H4 (cell line): Measurements from ENCODE around the gene LPAR6. TPM values are rescaled to one million over a fixed set of nuclear protein-coding genes. Genes with fewer than 3 reads are reported as not detected.
A peak's percentile ranks its signal among the peaks of the same experiment; 100 is the strongest.
"Not testable (repeated sequence)": the region's sequence is repeated elsewhere in the genome, so short reads cannot be mapped to it uniquely, and the experiment has no call there.

Experiments used
- DNase-seq: peaks from one replicate; pipeline ENCODE4 v3.0.0-alpha.2; 2015; ENCODE audit warnings: low spot score
- total RNA-seq: library from RNA; depleted of rRNA; stranded (reverse); fragments of >200 nt; shearing (Covaris generic); gene quantifications from 2 replicates; pipeline ENCODE4 v1.2.3, GENCODE V29; 2014; rRNA removed

Gene LPAR6, protein sequence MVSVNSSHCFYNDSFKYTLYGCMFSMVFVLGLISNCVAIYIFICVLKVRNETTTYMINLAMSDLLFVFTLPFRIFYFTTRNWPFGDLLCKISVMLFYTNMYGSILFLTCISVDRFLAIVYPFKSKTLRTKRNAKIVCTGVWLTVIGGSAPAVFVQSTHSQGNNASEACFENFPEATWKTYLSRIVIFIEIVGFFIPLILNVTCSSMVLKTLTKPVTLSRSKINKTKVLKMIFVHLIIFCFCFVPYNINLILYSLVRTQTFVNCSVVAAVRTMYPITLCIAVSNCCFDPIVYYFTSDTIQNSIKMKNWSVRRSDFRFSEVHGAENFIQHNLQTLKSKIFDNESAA
- 3.7 and 8.9 TPM in 2 replicates for total RNA-seq

DNA sequence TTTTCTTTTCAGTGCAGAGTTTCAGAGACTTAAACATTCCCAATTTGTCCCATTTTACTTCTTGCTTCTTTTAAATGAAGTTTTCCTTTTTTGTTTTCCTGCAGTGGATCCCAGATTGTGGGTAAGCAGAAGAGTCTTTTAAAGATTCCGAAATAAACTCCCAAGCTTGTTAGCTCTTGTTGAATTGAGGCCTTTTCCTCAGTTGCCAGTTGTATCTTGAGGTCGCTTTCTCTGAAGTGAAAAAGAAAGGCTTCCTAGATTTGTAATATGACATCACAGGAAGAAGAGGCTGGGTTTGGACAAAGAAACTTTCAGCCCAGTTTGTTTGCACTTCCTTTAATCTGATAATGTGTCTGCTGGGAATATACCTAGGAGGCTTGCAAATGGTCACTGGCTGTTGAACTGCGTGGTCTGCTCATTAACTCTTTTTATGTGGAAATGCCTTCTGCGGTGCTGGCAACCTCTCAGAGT lies at the start of gene LPAR6:
Gene LPAR6 (minus strand): TSS at position 233 of the 471 bp plus-strand sequence. CDS start 690 bp downstream, outside the sequence.
- peak; percentile 71 for DNase-seq

DNA sequence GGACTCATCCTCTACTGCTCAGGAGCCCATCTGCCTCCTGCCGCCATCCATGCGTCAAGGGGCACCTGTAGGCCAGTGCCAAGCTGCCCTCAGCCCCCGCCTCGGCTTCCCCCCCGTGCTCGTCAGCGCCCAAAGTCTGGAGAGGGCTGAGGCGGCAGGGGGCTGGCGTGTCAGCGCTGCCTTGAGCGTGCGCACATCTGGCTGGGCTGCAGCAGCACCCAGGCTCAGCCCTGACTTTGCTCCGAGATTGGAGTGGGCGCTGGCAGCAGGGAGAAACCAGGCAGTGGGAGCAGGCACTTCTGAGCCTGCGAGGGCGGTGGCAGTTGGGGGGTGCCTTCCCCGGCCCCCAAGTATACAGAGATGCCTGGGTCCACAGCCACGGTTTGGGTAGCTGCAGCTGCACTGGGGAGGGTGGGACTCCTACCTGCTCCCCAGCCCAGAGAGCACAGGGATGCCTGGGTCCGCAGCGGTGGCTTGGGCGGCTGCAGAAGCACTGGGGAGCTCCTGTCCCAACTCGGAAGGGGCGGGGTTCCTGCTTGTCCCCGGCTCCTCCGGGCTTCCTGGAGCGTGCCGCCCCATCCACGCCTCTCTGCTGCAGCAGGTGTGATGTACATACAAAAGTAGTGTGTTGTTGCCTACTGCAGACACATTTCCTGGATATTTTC lies 44.8 kb upstream of the LPAR6 start:
- no peak for DNase-seq

DNA sequence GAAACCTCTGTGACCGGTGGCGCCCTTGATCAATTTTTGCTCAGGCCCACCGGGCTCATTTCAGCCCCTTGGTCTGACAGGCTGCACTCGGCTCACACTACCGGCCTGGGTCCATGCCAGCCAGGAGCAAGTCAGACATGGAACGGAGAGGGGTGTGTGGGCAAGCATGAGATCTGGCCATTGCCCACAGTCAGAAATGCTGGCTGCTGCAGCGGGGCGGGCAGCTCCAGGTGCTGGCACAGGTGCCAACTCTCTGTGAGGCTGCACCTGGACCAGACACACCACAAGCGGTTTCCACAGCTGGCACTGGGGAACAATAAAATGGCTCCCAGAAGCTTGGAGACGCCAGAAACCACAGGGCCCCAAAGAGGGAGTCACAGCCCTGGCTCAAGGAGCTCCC lies 43.6 kb upstream of the LPAR6 start:
- DNase-seq, result no peak

DNA sequence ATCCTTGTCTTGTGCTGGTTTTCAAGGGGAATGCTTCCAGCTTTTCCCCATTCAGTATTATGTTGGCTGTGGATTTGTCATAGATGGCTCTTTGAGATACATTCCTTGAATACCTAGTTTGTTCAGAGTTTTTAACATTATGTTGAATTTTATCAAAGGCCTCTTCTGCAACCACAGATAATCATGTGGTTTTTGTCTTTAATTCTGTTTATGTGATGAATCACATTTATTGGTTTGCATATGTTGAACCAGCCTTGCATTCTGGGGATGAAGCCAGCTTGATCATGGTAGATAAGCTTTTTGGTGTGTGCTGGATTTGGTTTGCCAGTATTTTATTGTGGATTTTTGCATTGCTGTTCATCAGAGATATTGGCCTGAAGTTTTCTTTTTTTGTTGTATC lies 38.3 kb upstream of the LPAR6 start:
- not testable (repeated sequence) for DNase-seq

DNA sequence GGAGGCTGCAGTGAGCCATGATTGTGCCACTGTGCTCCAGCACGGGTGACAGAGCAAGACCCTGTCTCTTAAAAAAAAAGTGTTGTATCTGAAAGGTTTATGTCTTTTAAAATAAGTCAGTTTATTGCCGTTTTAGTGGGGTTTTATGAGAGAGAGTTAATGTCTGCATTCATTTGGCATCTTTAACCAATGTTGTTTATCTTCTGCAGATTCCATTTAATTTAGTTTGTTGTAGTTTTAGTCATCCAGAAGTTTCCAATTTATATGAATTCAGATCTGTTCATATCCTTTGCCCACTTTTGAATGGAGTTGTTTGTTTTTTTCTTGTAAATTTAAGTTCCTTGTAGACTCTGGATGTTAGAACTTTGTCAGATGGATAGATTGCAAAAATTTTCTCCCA lies 36.7 kb upstream of the LPAR6 start:
- DNase-seq, result no peak

DNA sequence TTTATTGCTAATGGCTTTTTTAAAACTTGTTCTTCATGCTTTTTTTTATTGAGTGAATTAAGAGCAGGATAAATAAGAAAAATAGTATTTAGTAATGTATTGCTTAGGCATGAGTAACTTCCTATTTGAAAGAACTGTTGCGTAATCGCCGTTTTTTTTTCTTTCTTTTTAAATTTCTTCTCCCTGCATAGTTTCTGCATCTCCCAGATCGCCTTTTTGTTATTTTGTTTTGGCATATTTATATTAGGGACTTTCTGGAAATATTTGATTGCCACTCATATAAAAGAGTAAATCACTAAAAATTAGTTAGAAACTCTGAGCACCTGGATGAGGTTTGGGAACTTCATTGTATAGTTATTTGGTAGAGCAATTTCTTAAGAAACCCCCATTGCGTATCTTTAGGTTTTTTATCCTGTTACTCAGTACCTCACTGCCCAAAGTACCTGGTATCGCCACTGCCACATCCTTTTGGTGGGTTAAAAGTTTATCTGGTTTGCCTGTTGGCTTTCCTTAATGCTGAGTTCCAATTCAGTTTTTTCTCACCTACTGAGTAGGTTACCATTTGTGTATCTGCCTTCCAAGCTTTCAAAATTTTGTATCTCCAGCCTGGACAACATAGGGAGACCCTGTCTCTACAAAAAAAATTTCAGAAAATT lies 36.2 kb upstream of the LPAR6 start:
- DNase-seq, result no peak

DNA sequence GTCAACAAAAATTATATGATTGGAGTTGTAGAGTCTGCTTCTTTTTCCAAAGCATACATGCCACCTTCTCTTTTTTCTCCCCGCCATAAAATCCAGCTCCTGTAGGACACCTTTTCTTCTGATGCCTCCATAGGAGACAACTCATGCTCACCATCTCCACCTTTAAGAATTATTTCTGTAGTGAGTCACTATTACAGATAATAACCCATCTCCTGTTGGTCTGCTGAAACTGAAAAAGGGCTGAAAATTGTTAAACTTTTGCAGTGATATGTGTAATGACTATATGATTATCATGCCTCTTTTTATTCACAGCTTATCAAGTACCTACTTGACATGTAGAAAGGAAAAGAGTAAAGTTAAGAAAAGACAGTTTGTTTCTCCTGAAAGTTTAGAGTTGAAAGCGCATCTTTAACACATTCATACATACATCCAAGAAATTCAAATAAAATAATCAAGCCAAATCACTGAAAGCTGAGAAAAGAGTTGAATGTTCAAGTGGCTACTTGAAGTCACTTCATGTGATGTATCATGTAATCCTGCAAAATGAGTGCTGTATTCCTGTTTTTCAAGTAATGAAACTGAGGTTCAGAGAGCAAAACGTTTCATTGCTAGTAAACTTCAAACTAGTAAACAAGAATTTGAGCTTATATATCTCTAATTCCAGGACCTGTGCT lies 35.5 kb upstream of the LPAR6 start:
- no peak for DNase-seq

DNA sequence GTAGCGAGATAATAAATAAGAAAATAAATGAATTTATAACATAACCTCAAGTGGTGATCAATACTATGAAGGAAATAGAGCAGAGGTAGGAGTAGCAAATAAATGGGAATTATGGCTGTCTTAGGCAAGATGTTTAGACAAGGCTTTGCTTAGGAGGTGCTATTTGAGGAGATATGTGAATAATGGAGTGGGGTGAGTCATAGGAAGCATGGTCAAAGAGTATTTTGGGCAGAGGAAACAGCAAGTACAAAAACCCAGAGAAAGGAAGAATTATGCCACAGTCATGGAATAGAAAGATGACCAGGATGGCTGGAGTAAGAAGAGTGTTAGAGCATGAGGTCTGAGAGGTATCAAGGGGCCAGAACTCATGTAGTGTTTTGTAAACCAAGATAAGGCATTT lies 33.6 kb upstream of the LPAR6 start:
- peak; percentile 6 for DNase-seq

DNA sequence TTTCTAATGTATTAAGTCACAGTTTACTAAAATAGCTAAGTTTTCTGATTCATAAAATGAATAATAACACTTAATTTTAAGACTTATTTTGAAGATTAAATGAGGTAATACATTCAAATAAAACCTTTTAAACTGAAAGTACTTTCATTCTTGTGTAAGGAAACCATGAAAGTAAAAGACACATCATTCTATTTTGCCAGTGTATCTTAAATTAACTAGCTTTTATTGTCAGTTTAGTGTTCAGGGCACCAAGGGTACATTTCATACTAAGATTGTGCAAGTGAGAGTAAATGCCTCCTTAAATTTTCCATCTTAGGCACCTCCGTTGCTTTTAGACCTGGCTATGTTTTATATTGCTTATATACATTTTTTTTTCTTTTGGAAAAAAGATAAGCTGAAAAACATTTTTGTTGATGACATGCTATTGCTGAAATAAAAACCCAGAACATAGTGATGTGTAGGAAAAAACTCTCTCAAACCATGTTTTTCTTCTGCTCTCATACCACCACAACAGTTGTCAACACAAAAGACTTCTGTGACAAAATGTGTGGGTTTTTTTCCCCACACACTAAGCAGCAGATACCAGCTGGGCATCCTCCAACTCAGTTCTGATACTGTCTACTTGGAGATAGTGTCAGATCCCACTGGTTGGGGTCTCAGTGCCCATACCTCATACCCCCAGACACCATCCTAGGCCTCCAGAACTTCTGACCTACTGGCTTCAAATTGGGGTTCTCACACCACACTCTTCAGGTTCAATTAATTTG lies 30.7 kb upstream of the LPAR6 start:
- DNase-seq, result no peak

DNA sequence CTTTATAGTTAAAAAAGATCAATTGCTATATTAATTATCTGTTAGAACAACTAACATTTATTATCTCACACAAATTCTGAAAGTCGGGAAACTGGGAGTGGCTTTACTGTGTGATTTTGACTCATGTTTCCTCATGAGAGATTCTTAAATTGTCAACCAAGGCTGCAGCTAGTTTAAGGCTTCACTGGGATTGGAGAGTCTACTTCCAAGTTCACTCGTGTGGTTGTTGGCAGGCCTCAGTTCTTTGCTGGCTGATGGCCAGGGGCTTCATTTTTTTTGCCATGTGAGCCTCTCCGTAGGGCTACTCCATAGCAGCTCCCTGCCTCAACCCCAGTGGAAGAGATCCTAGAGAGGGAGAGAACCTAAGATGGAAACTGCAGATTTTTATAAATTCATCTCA lies 24.5 kb upstream of the LPAR6 start:
- DNase-seq, result no peak

DNA sequence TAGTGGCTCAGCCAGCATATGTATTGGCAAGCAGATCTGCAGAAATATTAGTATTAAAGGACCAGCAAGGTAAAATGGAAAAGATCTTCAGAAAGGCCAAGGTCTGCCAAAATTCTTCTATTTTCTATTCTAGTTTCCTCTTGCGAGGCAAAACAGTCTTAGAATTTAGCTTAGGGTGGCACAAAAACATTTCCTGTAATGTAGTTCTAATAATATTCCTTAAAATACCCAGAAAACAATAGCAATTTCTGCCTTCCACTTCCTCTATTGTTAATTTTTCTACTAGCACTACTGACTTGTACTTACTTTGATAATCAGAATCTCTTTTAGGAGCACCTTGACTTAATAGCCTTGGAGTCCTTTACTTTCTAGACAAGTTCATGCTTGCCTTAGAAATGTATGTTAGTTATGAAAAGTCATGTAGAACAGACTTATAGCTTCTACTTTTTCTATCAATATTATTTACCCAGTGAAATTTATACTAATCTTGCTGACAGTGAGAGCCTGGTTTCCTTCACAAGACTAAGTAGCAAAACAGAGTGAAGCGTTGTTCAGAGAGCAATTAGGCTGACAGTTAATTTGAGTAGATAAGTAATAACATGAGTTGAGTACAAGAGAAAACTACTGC lies 23.9 kb upstream of the LPAR6 start:
- no peak for DNase-seq

DNA sequence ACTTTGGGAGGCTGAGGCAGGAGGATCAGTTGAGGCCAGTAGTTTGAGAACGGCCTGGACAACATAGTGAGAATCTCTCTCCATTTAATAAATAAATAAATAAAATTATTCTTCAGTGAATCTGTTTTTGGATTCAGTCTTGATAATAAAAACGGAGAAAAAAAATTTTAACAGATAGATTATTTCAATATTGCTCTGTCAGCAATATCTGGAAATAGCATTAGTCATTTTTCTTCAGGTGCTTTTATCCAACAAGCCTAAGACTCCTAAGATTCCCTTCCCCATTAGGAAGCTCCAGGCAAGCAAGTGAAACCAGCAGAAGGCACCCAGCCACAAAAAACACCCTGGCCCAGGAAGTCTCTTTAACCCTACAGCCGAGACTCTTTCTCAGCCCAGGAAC lies 21.3 kb upstream of the LPAR6 start:
- DNase-seq, result no peak

DNA sequence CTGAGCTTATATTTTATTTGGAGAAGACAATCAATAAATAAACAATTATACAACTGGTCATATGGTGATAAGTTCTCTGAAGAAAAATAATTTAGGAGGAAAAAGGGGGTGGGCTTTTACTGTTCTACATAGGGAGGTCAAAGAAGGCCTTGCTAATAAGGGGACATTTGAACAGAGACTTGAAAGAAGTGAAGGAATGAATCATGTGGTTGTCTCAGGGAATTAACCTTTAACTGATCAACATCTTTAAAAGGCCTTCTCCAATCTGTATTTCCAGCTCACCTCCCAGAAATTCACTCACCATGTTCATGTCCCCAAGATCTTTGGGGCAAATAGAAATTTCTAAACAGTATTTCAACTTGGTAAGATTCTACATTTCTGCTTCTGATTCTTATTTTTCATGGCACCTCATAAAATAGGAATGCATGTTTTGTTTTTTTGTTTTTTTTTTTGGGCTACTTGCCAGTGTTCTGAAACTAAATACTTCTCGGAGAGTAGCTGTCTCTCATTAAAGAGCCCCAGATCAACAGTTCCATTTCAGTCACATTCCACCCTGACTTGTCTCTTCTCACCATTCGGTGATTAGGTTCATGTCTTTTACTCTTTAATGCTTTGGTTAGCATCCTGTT lies 19.2 kb upstream of the LPAR6 start:
- no peak for DNase-seq

DNA sequence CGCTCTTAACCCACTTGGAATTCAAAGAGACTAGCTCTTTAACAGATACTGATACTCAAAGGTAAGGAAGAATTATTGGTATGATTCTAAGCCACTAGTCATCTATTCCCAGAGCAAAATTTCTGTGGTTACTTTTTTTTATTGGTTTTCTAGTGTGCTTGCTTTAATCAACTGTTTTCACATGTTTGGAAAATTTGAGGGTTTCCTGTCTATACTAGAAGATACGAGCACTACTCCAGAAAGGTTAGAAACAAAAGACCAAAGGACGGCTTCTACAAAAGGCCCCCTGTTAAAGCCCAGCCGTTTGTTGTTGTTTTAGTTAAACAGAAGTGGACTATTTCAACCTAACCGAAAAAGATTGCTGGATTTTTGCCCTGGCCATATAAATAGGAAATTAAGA lies 18.5 kb upstream of the LPAR6 start:
- no peak for DNase-seq

DNA sequence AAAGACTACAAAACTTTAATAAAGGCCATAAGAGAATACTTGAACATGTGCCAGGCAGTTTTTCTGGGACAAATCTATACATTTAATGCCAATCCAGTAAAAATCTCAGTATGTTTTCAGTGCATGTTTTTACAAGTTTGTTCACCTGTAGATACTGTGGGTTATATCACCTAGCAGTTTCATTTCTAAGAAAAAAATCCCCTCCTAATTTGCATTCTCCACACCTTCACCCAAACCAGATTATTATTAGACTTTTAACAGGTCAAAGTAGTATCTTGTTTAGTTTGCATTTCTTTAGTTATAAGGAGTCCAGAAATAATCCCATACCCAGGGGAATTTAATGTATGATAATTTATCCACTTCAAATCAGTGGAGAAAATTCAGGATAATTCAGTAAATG lies 17.0 kb upstream of the LPAR6 start:
- DNase-seq, result no peak

DNA sequence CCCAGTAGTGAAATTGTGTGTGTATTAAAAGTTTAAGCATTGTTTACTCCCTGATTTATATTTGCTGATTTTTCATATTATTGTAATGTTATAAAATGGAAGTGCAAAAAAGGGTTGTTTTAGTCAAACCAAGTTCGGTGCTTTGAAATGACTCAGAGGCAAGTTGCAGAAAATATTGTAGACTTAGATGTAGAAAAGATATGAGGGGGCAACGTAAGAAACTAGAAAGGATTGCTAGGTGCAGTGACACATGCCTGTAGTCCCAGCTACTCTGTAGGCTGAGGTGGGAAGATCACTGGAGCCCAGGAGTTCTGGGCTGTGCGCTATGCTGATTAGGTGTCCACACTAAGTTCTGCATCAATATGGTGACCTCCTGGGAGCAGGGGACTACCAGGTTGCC lies 16.1 kb upstream of the LPAR6 start:
- no peak for DNase-seq

DNA sequence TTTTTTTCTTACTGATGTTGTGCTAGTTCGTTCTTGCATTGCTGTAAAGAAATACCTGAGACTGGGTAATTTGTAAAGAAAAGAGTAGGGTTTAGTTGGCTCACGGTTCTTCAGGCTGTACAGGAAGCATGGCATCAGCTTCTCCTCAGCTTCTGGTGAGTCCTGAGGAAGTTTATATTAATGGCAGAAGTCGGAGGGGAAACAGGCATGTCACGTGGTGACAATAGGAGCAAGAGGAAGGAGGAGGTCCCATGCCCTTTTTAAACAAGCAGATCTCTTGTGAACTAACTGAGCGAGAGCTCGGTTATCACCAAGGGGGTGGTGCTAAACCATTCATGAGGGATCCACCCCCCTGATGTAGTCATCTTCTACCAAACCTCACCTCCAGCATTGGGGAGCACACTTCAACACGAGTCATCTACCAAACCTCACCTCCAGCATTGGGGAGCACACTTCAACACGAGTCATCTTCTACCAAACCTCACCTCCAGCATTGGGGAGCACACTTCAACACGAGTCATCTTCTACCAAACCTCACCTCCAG lies 13.9 kb upstream of the LPAR6 start:
- DNase-seq, result not testable (repeated sequence)

DNA sequence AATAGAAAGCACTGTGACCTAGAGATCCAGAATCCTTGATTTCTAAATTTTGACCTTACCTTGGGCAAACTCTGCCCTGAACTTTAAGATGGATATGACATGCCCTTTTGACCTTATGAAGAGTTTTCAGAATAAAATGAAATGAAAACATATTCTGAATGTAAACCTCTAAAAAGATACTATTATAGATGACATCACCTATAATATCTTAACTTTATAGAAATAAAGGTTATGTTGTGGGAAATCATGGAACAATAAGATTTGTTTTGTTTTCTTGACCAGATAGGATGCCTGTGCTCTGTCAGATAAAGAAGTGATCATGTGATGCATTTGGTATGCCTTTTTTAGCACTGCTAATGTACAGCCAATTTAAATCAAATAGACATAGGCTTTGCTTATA lies 13.1 kb upstream of the LPAR6 start:
- no peak for DNase-seq

DNA sequence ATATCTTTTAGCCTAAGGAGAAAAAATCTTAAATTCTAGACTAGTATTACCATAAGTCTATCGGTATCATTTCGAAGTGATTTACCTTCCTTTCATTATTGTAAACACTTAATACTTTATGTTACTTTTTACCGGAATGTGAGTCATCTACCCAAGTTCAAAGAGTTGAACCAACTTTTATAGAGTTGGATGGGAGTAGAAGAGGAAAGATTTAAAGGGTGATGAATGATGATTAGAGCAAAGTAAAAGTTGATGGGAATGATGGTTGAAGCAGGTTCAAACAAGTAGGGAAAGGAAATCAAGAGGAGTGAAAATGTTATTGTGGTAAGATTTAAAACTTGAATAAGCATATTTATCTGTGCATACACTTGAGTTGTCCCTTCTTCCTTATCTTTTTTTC lies 11.3 kb upstream of the LPAR6 start:
- no peak for DNase-seq

DNA sequence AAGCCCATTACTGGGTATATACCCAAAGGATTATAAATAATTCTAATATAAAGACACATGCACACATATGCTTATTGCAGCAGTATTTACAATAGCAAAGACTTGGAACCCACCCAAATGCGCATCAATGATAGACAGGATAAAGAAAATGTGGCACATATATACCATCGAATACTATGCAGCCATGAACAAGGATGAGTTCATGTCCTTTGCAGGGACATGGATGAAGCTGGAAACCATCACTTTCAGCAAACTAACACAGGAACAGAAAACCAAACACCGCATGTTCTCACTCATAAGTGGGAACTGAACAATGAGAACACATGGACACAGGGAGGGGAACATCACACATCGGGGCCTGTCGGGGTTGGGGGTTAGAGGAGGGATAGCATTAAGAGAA lies 9.1 kb upstream of the LPAR6 start:
- not testable (repeated sequence) for DNase-seq
